GM19328 (cell line): ENCODE measurements around the gene TMEM175.

Source experiments
- ATAC-seq: cut with Tn5 transposase; IDR thresholded peaks from one replicate; pipeline ENCODE4 v1.9.1; 2021; ENCODE audit warnings: mild to moderate bottlenecking, moderate library complexity; ENCODE audit not compliant: unreplicated experiment

The TMEM175 gene

DNA sequence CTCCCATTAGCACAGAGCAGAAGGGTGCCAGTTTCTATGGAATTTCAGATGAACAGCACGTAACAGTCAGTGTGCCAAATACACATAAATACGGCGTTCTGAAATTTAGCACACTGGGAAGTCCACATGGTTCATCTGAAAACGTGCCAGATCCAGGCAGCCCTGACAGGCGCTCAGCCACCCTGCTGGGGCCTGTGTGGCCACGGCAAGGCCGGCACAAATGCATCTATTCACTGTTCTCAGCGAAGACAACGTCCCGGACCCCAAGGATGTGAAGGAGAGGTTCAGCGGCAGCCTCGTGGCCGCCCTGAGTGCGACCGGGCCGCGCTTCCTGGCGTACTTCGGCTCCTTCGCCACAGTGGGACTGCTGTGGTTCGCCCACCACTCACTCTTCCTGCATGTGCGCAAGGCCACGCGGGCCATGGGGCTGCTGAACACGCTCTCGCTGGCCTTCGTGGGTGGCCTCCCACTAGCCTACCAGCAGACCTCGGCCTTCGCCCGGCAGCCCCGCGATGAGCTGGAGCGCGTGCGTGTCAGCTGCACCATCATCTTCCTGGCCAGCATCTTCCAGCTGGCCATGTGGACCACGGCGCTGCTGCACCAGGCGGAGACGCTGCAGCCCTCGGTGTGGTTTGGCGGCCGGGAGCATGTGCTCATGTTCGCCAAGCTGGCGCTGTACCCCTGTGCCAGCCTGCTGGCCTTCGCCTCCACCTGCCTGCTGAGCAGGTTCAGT lies 25.5 kb downstream of the TMEM175 start:
- no peak for ATAC-seq

DNA sequence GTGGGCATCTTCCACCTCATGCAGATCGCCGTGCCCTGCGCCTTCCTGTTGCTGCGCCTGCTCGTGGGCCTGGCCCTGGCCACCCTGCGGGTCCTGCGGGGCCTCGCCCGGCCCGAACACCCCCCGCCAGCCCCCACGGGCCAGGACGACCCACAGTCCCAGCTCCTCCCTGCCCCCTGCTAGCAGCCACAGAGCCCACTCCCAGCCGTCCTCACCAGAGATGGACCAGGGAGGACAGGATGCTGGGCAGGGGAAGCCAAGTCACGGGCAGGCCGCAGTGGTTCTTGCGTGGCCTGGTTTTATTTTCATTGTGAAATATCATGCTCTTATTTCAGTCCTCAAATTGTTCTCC lies 26.0 kb downstream of the TMEM175 start:
- ATAC-seq: no peak

DNA sequence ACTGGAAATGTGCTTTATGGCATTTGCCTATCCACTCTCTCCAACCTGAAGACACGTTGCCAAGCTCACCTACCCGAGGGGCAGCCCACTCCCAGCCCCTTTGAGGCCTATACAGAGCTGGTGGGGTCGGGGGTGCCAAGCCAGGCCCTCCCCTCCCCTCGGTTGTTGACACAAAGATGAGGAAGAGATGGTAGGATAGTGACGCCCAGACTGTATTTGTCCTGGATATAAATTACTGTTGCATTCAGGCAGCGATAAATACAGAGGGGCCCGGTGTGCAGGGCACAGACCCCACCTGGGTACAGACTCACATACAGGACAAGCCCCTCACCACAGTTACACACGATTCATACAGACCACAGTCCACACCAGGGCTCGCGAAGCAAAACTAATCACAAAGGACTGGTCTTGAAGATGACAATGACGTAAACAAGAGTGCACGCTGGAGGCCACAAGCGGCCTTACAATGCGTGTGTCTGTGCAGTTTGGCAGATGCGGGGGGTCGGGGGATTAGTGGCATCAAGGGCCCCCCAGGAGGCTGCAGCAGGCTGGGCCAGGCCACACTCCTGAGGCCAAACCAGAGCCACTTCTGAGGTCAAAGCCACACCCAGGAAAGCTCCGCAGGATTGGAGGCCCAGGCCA lies 26.6 kb downstream of the TMEM175 start:
- no peak for ATAC-seq

DNA sequence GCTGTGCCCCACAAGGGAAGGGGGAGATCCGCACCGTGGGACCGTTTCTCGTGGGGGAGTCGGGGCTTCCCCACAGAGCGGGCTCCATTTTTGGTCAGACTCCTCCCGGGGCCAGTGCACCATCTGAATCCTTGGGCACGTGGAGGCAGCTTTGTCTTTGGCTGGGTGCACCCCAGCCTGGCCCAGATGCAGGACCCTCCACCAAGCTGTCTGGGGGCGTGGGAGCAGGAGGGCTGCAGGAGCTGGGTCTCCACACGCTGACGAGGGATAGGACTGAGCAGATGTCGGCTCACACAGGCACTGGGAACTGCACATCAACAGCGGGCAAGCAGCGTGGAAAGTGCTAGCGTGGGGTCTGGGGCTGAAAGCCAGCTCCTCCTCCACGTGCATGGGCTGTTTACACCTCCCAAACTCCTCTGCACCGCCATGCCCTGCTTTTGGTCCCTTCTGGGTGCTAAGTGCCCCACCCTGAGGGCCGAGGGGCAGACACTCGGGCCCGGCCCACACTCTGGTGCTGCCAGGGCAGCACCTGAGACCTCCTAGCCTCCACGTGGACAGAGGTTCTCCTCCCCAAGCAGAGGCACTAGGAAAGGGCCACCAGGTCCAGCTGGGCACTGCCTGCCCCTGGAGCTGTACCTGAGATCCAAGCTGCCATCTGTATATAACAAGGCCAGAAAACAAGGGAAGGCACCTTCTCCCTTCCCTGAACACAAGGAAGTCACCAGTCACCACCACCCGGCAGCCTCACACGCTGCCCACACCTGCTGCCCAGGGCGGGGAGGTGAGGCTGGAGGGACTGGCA lies 27.3 kb downstream of the TMEM175 start:
- ATAC-seq: no peak

DNA sequence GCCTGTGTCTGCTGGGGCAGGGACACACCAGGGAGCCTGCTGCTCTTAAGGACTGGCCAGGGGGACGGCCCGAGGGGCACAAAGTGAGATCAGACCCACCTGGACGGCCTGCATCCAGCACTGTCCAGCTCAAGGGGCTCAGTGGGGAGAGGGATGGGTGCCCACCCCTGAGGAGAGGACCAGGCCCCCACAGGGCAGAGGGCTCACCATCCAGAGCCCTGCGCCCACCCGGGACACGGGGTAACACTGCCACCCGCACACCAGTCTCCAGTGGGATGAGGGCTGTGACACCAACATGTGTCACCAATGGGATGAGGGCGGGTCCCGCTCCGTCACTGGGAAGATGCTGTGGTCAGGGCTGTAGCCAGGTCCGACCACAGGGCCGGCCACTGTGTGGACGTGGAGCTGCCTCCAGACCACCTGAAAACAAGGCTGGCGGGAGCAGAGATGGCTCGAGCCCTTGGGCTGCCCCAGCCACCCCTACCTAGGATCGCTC lies 27.9 kb downstream of the TMEM175 start:
- ATAC-seq: no peak

DNA sequence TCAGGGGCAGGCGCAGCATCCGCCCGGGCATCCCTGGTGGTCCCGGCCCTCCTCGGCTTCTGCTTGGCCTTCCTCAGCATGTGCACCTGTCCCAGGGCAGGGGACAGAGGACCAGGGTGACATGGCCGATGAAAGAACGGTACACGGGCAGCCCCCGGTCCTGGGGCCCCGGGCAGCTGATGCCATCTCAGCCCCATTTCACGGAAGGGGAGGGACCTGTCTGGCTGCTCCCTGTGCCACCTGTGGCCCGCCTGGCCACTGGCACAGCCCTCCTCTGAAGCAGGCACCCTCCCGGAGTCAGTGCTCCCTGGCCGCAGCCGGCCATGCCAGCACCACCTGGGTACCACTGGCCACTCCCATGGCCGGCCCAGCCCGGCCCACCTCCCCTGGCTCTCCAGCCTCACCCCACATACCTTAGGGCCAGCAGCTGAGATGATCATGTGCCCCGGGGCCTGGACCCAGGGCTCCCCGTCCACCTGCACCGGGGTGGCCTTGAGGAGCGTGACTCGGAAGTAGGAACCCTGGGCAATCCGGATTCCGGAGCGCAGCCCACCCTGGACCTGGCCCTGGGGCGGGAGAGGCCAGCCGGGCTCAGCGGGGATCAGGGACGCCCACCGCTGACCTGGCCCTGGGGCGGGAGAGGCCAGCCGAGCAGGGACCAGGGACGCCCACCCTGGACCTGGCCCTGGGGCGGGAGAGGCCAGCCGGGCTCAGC lies 28.5 kb downstream of the TMEM175 start:
- no peak for ATAC-seq

DNA sequence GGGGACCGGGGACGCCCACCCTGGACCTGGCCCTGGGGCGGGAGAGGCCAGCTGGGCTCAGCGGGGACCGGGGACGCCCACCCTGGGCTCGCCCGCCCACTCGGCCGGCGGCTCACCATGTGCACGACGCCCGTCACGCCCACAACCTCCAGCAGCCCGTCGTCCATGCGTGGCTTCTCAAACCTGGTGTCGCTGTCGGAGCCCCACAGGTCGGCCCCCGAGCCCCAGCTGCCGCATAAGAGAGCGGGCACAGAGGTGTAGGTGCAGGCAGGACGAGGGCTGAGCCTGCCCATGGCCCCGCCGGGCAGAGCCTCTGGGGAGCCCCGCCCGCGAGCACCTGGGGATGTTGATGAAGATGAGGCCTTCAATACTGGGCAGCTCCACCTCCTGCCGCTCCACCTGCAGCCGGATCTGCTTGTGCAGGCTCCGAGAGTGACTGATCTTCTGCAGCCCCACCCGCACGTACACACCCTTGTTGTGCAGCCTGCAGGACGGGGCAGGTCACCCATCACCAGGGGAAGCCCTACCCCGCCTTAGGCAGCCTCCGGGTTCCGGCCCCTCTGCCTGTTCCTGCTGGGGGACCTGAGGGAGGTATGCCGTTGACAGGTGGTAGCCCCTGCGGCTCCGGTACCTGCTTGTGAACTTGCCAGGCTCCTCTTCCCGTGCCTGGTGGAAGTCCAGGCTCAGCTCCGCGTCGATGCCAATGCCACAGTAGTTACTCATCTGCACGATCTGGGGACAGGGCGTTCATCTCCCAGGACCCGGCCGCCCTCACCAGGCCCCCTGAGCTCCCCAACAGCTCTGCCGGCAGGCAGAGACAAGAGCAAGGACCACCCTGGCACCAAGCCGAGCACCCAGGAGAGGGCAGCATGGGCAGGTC lies 29.3 kb downstream of the TMEM175 start:
- ATAC-seq: no peak

DNA sequence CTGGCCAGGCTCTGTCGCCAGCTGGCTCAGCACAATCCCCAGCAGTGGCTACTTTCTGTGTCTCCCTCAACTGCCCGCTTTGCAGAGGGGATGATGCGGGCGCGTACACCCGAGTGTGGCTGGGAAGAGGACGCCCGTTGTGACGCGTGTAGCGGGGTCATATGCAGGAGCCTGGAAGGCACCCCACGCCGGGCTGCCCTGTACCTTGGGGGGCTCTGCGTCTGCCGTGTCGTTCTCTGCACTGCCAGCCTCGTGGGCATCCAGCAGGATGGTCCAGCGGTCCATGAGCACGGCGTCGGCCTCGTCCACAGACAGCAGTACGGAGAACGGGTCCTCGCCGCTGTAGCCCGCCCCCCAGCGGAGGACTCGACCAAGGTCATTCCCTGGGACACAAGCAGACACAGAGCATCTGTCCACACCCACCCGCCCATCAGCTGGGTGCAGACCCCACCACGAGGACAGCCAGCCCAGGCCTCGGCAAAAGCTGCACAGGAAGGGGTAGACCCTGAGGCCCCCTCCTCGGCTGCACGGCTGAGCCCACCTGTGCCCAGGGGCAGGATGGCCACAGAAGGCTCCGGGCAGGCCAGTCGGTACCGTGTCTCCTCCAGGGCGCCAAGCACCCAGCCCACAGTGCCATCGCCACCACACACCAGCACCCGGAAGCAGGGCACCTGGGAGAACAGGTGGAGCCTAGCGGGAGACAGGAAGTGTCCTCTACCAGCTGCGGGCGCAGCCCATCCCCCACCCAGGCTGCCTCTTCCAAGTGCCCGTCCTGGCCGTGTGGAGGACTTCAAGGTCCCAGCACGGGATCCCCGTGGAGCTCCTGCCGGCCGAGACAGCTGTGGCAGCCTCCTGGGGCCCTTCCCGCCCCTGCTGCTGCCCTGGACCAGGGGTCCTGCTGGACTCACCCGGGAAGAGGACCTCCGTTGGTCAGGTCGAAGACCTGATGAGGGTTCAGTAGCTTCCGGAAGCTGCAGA lies 30.3 kb downstream of the TMEM175 start:
- no peak for ATAC-seq

DNA sequence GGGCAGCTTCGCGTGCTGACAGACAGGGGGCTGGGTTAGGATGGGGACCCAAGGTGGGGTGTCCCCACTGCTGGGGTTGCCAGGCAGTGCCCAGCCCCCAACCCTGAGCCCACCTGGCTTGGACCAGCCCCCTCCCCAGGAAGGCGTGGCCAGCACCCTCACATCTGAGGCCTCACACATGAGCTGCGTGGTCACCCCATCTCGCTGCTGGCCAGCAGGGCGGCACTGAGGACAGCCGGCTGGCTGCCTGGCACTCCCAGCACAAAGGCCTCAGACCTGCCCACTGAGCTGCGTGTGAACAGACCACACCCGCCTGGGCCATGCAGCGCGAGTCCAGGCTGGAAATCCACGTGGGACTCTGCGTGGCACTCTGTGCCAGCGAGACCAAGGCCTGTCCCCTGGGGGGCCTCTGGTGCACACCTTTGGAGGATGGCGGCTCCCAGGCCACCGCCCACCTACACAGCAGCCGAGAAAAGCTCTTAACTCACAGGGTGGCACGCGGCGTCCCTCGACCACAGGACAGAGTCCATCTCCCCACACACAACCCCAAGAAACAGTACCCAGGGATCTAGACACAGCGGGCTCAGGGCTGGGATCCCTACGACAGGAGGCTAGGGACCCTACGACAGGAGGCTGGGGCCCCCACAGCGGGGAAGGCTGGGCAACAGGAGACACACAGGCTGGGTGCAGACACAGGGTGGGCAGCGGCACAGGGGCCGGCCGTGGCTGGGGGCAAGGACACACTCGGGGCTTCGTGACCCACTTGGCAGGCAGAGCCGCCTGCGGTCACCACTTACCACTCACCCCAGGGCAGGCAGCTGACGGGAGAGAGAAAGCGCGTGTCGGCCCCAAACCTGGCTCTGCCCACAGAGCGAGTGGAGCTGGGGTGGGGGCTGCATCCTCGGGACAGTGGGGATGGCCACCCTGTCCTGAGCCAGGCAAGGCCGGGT lies 31.3 kb downstream of the TMEM175 start:
- ATAC-seq: no peak

DNA sequence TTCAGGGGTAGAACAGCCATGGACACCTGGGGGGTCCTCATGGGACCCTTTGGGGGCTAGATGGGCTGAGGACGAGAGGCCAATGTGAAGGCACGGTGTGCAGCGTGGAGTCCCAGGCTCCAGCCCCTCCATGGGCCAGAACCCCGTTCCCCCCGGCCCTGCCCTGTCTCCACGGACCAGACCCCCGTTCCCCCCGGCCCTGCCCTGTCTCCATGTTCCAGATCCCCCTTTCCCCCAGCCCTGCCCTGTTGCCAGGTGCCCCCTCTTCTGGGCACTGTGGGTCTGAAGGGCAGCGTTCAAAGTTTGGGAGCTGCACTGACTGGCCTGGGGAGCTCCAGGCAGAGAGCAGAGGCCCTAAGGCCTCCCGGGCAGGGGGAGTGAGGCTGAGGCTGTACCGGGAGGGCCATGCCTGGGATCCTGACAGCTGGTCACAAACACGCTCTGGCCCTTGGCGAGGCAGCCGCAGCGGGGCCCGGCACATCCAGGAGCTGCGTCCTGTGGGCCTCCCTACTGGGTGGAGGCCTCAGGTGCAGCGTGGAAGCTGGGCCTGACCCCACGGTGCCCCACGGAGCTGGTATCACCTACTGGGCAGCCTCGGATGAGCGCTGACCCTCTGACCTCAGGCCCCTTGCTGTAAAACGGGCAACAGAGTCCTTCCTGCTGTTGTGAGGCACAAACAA lies 32.2 kb downstream of the TMEM175 start:
- no peak for ATAC-seq

DNA sequence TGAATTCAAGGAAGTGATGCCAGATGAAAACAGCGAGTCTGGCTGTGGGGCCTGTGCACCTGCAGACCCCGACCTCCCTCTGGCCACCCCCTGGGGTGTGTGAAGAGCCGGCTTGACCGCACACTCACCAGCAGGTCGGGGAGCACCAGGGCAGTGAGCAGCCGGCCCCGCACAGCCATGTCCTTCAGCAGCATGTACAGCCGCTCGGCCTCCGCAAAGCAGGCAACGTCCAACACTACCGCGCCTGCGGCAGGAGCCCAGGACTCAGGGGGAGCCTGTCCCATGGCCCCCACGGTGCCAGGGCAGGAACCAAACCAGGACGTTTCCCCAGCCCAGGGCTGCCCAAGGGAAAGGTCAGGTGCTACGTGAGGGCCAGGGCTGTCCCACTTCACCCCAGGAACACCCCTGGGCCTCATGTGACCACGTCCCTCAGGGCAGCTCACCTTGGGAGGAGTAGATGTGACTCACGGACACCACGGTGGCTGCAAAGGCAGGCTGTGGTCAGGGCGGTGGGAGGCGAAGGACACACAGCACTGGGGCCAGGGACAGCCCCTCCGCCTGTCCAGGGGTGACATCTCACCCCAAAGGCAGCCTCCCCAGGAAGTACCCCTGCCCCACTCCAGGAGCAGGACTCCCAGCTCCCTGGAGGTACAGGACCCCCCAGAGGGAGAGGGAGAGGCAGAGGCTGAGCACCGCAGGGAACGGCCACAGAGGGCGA lies 32.9 kb downstream of the TMEM175 start:
- ATAC-seq: no peak

DNA sequence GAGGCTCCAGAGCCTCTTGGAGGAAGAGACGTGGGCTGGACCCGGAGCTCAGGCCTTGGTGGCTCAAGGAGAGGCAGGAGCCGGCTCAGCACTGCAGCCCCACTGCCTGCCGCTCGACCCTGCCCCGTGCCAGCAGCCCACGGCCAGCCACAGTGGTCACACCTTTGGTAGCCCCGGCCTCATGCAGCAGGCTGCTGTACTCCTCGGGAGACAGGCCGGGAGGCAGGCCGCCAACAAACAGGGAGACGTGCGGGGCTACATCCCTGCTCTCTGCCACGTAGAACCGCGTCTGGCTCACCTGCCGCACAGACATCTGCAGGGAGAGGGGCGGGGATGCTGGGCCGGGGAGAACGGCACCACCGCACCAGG lies 33.5 kb downstream of the TMEM175 start:
- no peak for ATAC-seq

DNA sequence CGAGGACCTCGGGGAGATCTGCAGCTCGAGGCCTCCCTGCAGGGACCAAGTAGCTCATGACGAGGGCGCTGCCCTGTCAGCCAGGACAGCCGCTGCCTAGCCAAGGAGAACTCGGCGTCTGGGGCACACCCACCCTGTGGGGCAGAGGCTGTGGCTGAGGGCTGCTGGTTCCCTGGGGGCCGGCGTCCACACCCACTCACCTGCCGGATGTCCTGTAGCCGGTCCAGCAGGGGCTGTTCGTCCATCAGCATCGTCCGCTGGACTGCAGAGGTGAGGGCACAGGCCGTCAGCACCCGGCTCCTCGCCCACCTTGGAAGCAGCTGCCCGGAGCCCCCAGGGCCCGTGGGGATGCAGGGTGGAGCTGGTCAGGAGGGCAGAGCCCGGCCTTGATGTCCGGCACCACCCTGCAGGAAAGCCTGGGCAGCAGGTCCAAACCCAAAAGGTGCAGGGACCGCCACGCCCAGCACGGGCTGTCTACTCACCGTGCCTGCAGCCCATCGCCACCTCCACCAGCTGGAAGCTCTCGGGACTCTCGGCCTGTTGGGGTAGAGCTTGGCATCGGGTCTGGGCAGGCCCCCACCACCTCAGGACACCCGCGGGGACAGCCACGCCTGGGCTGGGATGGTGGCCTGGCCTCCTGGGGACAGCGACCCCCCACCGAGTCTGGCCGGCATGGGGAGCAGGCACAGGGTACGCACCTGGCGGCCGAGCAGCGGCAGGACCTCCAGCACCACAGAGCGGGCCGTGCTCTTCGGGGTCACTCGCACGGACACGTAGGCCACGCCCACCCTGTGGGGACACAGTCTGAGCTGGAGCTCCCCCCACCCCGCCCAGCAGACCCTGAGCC lies 34.2 kb downstream of the TMEM175 start:
- ATAC-seq: no peak

DNA sequence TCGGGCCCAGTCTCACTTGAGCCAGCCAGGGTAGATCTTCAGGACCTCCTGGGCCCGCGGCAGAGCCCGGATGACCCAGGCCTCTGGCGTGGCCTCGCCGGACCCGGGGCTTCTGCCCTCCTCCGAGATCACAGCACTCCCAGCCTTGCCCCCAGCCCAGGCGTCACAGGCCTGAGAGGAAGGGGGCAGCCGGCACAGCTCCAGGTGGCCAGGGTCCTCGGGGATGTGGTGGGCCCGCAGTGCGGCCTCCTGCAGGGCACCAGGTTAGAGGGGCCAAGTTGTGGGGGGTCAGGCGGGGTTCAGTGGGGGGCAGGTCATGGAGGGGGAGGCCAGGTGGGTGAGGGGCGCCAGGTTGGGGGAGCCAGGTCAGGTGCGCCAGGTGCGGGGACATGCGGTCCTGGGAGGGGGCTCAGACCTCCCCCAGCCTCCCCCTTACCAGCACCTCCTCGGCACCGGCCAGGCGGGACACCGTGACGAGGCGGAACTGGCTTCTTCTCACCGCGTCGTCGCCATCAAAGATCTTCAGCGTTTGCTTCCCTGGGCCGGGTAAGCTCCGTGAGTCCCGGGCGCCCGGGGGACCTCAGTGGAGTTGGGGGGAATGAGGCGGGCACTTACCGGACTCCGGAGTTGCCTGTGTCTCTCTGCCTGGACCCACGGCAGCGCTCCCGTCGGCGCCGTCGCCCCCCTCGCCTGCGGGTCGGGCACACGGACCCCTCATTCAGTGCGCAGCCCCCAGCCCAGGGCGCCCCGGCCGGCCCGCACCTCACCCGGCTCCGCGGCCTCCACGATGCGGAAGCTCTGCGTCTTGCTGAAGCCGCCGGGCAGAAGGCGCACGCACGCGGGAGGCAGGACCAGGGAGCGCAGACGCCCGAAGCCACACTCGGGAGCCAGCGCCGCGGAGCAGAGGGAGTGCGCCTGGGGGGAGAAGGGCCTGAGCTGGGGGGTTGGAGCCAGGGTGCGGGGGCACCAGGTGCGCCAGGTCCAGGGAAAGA lies 35.1 kb downstream of the TMEM175 start:
- no peak for ATAC-seq

DNA sequence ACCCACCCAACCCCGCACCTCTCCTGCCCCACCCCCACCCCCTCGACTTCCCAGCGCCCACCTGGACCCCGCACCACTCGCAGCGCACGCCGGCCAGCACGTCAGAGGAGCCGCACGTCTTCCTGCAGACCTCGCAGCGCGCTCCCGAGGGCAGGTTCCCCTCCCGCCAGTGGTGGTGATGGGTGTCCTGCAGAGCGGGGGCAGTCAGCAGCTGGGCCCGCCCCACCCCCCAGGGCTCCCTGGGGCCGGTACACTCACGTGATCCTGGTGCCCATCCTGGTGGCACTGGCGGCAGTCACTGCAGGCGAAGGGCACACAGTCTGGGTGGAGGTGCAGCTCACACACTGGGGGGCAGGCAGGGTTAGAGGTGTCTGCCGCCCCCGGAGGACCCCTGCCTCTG lies 36.0 kb downstream of the TMEM175 start:
- ATAC-seq: no peak
